Vagina (tissue), 2 donors: ENCODE results near the gene YES1. TPM values are rescaled to one million over a fixed set of nuclear protein-coding genes. Genes with fewer than 3 reads are reported as not detected.
"Not testable (repeated sequence)": the region's sequence is repeated elsewhere in the genome, so short reads cannot be mapped to it uniquely, and the experiment has no call there.

Experiments
- DNase-seq, 2 donors: peaks; one replicate each; pipeline ENCODE4 v3.0.0-alpha.2; 2017; ENCODE audit errors: extremely low spot score in 2 of 2
- H3K27ac ChIP-seq: fragments of 200-600 bp; sonication (generic); one replicate; pipeline ENCODE4 v1.5.1; 2019
- H3K27me3 ChIP-seq: fragments of 200-600 bp; sonication (generic); one replicate; pipeline ENCODE4 v1.5.1; 2019
- H3K36me3 ChIP-seq, 2 donors: fragments of 200-600 bp; sonication (generic); one replicate each; pipeline ENCODE4 v1.5.1; 2017 to 2019
- H3K4me1 ChIP-seq: fragments of 200-600 bp; sonication (generic); one replicate; pipeline ENCODE4 v1.5.1; 2019
- H3K4me3 ChIP-seq, 2 donors: fragments of 200-600 bp; sonication (generic); 1 replicate in 1 of 2; 2 replicates in 1 of 2; pipeline ENCODE4 v1.5.1; 2016 to 2019
- H3K9me3 ChIP-seq: fragments of 200-600 bp; sonication (generic); one replicate; pipeline ENCODE4 v1.5.1; 2019
- POLR2A ChIP-seq, 2 donors: fragments of 450-650 bp; IDR thresholded peaks; one replicate each; pipeline ENCODE4 v1.6.1; 2017; ENCODE audit warnings: antibody characterized with exemption in 2 of 2, mild to moderate bottlenecking in 2 of 2, moderate library complexity in 2 of 2
- POLR2AphosphoS5 ChIP-seq, 2 donors: sonication (generic); formaldehyde crosslinking; IDR thresholded peaks; one replicate each; pipeline ENCODE4 v1.9.0; 2017; ENCODE audit warnings: antibody characterized with exemption in 2 of 2, mild to moderate bottlenecking in 2 of 2, low read depth in 1 of 2; ENCODE audit not compliant: insufficient read depth in 1 of 2
- intact Hi-C: fragments of 100-400 bp; cut with DNase I; formaldehyde crosslinking; loops from one replicate; pipeline ENCODE4 v1.15.1; 2023
- total RNA-seq: library from RNA; depleted of rRNA; stranded (reverse); fragments of >200 nt; gene quantifications from one replicate; pipeline ENCODE4 v1.2.3, GENCODE V29; 2016
- TF ChIP-seq, protein P1 (sequence below), 3 experiments: fragments of 450-650 bp in 2 of 3; fragments of 200-600 bp in 1 of 3; sonication (generic) in 1 of 3; IDR thresholded peaks; one replicate each; pipeline ENCODE4 v1.5.1; 2017 to 2019; ENCODE audit warnings: antibody characterized with exemption in 3 of 3, mild to moderate bottlenecking in 2 of 3, moderate library complexity in 2 of 3

The YES1 gene
- total RNA-seq, 1 donor from 2014 or later = 92.1 TPM

DNA sequence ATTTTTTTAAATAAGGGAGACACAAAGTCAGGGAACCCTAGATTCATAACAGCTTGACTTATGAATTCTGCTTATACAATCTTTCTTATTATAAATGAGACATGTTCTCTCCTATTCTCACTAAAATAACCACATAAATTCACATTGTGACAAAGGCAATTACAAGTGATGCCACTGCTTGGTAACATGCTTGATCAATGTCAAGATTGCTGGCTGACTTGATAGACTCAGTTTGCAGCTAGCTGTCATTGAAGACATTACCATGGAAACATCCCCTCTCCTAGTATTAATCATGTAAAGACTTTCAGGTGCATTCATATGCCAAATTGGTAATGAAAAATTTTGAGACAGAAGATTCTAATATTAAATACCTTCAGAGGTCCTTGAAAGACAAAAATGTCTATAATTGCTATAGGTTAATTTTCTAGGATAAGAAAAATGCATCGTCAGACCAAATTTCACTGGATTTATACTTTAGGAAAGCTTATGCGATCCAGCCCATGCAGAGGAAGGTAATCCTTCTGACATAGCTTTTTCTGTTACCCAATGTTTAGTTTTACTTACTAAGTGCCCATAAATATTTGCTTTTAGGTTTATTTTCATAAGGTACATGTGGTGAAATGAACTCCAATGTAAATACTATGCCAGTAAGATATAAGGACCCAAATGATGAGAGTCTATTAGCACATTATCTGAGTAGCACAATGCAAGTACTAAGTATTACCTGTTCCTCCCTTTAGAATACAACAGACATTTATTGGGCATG lies 67.0 kb downstream of the YES1 start:
- DNase-seq = no peak
- H3K27ac ChIP-seq = no peak overlapping the region
- peaks cover 0 to 15% of the 10 kb centered on the region in 2 donors for H3K36me3 ChIP-seq
- no peaks in the 10 kb centered on the region for H3K4me1 ChIP-seq
- H3K9me3 ChIP-seq = no peaks in the 10 kb centered on the region
- no peak for TF ChIP-seq POLR2AphosphoS5 (IDR thresholded peaks at IDR 0.05; ENCODE audit: insufficient read depth in 1 of 2, low read depth in 1 of 2)
- no peak for TF ChIP-seq POLR2A (IDR thresholded peaks at IDR 0.05)
- TF ChIP-seq, protein P1, sequence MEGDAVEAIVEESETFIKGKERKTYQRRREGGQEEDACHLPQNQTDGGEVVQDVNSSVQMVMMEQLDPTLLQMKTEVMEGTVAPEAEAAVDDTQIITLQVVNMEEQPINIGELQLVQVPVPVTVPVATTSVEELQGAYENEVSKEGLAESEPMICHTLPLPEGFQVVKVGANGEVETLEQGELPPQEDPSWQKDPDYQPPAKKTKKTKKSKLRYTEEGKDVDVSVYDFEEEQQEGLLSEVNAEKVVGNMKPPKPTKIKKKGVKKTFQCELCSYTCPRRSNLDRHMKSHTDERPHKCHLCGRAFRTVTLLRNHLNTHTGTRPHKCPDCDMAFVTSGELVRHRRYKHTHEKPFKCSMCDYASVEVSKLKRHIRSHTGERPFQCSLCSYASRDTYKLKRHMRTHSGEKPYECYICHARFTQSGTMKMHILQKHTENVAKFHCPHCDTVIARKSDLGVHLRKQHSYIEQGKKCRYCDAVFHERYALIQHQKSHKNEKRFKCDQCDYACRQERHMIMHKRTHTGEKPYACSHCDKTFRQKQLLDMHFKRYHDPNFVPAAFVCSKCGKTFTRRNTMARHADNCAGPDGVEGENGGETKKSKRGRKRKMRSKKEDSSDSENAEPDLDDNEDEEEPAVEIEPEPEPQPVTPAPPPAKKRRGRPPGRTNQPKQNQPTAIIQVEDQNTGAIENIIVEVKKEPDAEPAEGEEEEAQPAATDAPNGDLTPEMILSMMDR (IDR thresholded peaks at IDR 0.05) = no peak
- H3K4me3 ChIP-seq = no peak overlapping the region
- H3K27me3 ChIP-seq = no peaks in the 10 kb centered on the region
- intact Hi-C loops = no loop called here

GRCh38 chr18:741931-742512 lies 70.0 kb downstream of the YES1 start:
- H3K9me3 ChIP-seq = no peaks in the 10 kb centered on the region
- DNase-seq = no peak
- TF ChIP-seq POLR2AphosphoS5 (IDR thresholded peaks at IDR 0.05; ENCODE audit: insufficient read depth in 1 of 2, low read depth in 1 of 2) = no peak
- TF ChIP-seq, protein P1 (IDR thresholded peaks at IDR 0.05) = peak; percentile 46 to 78 (median 63)
- H3K27me3 ChIP-seq = no peaks in the 10 kb centered on the region
- peaks cover 0 to 19% of the 10 kb centered on the region in 2 donors for H3K36me3 ChIP-seq
- H3K27ac ChIP-seq = no peak overlapping the region
- H3K4me3 ChIP-seq = no peak overlapping the region
- no peaks in the 10 kb centered on the region for H3K4me1 ChIP-seq
- intact Hi-C loops = loop anchor here (2.0 kb wide), 1 partner anchor 89 kb away; no protein-coding TSS in a partner anchor

- intact Hi-C loops = no loop called here
- no peak for DNase-seq
- TF ChIP-seq, protein P1 (IDR thresholded peaks at IDR 0.05) = no peak
- TF ChIP-seq POLR2AphosphoS5 (IDR thresholded peaks at IDR 0.05; ENCODE audit: insufficient read depth in 1 of 2, low read depth in 1 of 2) = no peak
- no peak for TF ChIP-seq POLR2A (IDR thresholded peaks at IDR 0.05)
- H3K27ac ChIP-seq = no peak overlapping the region
- no peaks in the 10 kb centered on the region for H3K27me3 ChIP-seq
- no peaks in the 10 kb centered on the region for H3K4me1 ChIP-seq
- H3K9me3 ChIP-seq = no peaks in the 10 kb centered on the region
- H3K4me3 ChIP-seq = no peak overlapping the region
- H3K36me3 ChIP-seq = peaks cover 0 to 17% of the 10 kb centered on the region in 2 donors
Observed at GRCh38 chr18:732371-732770, 79.7 kb downstream of the YES1 start.

DNA sequence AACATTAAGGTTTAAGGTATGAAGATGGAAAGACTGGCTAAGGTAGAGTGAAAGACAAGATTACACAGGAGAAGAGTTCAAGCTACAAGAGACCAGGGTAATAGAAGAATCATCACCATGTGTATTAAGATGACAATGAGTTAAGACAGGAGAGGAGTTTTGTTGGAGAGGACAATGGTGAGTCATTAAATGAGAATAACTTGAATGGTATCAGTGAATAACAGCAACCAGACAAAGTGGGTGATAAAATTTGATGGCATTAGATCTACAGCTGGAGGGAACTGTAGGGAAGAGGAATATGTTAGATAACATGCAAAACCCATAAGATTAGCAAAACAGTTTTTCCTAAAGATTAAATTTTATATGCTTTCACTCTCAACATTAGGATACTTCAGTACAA lies 80.9 kb downstream of the YES1 start:
- no peak for DNase-seq
- TF ChIP-seq POLR2A (IDR thresholded peaks at IDR 0.05) = no peak
- TF ChIP-seq POLR2AphosphoS5 (IDR thresholded peaks at IDR 0.05; ENCODE audit: insufficient read depth in 1 of 2, low read depth in 1 of 2) = no peak
- TF ChIP-seq, protein P1 (IDR thresholded peaks at IDR 0.05) = no peak
- intact Hi-C loops = no loop called here
- Histone ChIP-seq H3K4me1 (no peaks in the 10 kb centered on the region), H3K27me3 (no peaks in the 10 kb centered on the region), H3K36me3 (peaks cover 0 to 12% of the 10 kb centered on the region in 2 donors), H3K27ac (no peak overlapping the region), H3K4me3 (no peak overlapping the region), H3K9me3 (no peaks in the 10 kb centered on the region)

DNA sequence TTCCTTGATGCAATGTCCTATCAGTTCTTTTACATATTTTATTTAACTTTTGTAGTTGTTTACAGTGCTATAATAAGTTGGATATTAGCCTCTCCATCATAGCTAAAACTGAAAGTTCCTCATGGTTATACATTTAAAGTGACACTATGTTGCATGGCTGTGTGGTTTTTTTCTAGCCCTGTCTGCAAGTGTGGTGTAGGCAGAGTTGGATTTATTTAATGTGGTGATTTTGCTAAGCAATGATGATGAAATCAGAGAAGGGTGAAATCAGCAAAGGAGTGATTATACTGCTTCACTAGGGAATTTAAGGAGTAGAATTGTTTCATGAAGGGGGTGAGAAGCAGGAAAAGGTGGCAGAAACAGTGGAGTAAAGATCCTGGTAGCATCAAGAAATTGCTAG lies 81.3 kb downstream of the YES1 start:
- H3K9me3 ChIP-seq = no peaks in the 10 kb centered on the region
- H3K4me3 ChIP-seq = no peak overlapping the region
- H3K27me3 ChIP-seq = no peaks in the 10 kb centered on the region
- no peak overlapping the region for H3K27ac ChIP-seq
- no peaks in the 10 kb centered on the region for H3K4me1 ChIP-seq
- TF ChIP-seq POLR2AphosphoS5 (IDR thresholded peaks at IDR 0.05; ENCODE audit: insufficient read depth in 1 of 2, low read depth in 1 of 2) (no peak), POLR2A (IDR thresholded peaks at IDR 0.05) (no peak)
- TF ChIP-seq, protein P1 (IDR thresholded peaks at IDR 0.05) = no peak
- no peak for DNase-seq
- intact Hi-C loops = no loop called here
- H3K36me3 ChIP-seq = peaks cover 0 to 10% of the 10 kb centered on the region in 2 donors

- DNase-seq, H3K9me3 ChIP-seq, H3K4me3 ChIP-seq, H3K27ac ChIP-seq, H3K4me1 ChIP-seq, intact Hi-C loops, H3K27me3 ChIP-seq, H3K36me3 ChIP-seq: not testable (repeated sequence)
Observed at GRCh38 chr18:730120-730519, 81.9 kb downstream of the YES1 start.
